Measurements from ENCODE around the gene VARS2. TPM values are rescaled to one million over a fixed set of nuclear protein-coding genes. Genes with fewer than 3 reads are reported as not detected.
"Not testable (repeated sequence)": the region's sequence is repeated elsewhere in the genome, so short reads cannot be mapped to it uniquely, and the experiment has no call there.

The VARS2 gene
- total RNA-seq, 1 donor from 2014 or later = 47.5 TPM

DNA sequence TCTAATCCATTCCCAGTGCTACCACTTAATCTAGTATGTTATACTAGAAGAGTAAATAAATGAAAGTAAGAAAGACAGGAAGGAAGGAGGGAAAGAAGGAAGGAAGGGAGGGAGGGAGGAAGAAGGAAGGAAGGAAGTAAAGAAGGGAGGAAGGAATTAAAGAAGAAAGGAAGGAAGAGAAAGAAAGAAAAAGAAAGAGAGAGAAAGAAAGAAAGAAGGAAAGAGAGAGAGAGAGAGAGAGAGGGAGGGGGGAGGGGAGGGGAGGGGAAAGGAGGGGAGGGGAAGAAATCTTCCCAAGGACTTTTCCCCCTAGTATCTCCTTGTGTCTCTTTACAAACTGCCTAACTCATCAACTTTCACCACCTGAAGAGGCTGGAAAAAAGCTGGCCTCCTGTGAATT, 48.7 kb downstream of the VARS2 start:
- DNase-seq (ENCODE audit: low read depth) = no peak

GRCh38 chr6:30963641-30964040, 49.6 kb downstream of the VARS2 start:
- peak; percentile 57 for DNase-seq (ENCODE audit: low read depth)

- no peak for DNase-seq (ENCODE audit: low read depth)
Measured at GRCh38 chr6:30964075-30964474, 50.0 kb downstream of the VARS2 start.

DNA sequence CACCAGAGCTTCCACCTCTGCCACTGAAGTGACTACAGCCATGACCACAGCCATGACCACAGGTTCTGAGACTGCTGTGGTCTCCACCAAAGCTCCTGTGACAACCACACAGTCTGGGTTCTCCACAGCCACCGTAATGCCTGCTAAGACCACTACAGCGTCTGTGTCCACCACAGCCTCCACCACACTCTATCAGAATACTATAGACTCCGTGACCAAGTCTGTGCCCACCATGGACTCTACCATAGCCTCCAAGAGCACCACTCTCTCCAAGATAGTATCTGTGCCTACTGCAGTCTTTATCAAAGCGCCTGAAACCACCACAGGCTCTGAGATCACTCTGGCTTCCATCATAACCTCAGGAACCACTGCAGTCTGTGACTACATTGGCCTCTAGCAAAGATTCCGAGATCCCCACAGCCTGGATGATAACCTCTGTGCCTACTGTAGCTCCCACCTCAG, 51.1 kb downstream of the VARS2 start:
- DNase-seq (ENCODE audit: low read depth) = no peak

DNA sequence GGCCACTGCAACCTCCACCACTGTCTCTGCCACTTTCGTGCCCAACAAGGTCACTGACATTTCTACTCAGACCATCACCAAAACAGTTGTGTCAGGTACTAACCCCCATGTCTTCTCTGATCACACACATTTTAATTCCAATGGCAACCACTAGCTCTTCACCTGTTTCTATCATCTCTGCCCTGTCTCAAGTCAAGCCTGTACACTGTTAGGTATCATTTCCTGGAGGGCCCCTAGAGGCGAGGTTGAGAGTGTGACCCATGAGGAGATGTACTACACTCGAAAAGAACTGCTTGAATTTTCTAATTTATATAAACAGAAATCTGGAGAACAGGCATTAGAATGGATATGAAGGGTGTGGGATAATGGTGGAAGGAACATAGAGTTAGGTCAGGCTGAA, 52.1 kb downstream of the VARS2 start:
- DNase-seq (ENCODE audit: low read depth) = no peak

GRCh38 chr6:30969171-30969570, 55.1 kb downstream of the VARS2 start:
- not testable (repeated sequence) for DNase-seq (ENCODE audit: low read depth)

- no peak for DNase-seq (ENCODE audit: low read depth)
Measured at GRCh38 chr6:30970946-30971345, 56.9 kb downstream of the VARS2 start.

DNA sequence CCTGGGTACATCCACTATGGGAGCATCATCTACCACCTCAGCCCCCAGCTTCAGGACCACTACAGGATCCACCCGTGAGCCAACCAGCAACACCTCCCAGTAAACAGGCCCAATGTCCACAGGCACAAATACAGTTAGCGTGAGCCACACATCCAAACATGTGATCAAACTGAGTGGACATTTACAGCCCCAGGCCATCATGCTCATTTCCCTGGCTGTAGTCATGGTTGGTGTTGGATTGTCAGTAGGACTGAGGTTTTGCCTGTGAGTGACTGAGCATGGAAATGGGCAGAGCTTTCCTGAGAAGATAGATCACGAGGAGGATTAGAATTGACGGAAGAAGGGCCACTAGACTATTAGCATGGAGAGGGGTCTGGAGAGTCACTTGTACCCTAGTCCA, 58.8 kb downstream of the VARS2 start:
- DNase-seq (ENCODE audit: low read depth) = no peak

DNA sequence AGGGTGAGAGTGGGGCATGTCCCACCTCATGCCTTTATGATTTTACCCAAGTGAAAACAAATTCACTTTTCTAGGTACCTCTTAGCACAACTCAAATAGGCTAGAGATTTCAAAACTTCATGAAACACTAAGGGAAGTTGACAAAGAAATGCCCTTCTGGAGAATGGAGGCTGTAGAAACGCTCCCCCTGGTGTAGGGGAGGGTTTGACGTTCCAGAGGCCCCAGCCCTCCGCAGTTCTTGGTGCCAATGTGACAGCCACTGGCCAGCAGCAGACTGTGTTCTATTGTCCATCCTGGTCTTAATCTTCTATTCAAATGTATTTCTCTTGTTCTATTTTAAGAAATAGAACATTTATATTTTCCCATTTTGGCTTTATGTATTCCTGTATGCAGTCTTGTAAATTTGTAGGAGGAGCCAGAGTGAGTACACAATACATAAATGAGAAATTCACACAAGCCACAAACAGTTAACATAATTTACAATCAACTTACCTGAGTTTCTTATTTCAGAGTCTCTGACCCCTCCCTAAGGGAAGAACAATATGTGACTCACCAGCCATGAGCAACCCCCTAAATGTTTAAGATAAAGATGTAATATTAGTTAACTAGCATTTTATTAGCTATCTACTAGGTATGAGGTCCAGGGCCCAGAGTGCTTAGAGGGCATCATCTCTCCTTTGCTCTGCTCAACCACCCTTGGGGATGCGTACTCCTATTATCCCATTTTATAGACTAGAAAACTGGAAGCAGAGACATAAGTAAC, 60.6 kb downstream of the VARS2 start:
- no peak for DNase-seq (ENCODE audit: low read depth)

Other genes starting within 250 kb of the VARS2 start
- gene DHX16, start 241.2 kb upstream of the VARS2 start, total RNA-seq = 40.2 and 41.7 TPM in 2 replicates
- gene PPP1R18, start 227.6 kb upstream of the VARS2 start, total RNA-seq = 27.5 and 38.7 TPM in 2 replicates
- 0.69 and 1.7 TPM in 2 replicates for gene NRM, start 223.3 kb upstream of the VARS2 start, total RNA-seq
- 6.4 and 10.2 TPM in 2 replicates for gene MDC1, start 197.0 kb upstream of the VARS2 start, total RNA-seq
- gene TUBB, start 193.9 kb upstream of the VARS2 start, total RNA-seq = 312 and 597 TPM in 2 replicates
- gene FLOT1, start 171.6 kb upstream of the VARS2 start, total RNA-seq = 19.4 and 100 TPM in 2 replicates
- 56.6 and 249 TPM in 2 replicates for gene IER3, start 169.7 kb upstream of the VARS2 start, total RNA-seq
- 165 and 197 TPM in 2 replicates for gene DDR1, start 29.7 kb upstream of the VARS2 start, total RNA-seq
- 17.2 and 24.2 TPM in 2 replicates for gene GTF2H4, start 6.0 kb upstream of the VARS2 start, total RNA-seq
- gene SFTA2, start 17.9 kb downstream of the VARS2 start, total RNA-seq = 1.9 TPM in 1 of 2 replicates, not detected in the other
- gene MUCL3, start 26.7 kb downstream of the VARS2 start, total RNA-seq = 0.17 TPM in 1 of 2 replicates, not detected in the other
- not detected in 2 replicates for gene MUC21, start 69.5 kb downstream of the VARS2 start, total RNA-seq
- 0.15 TPM in 1 of 2 replicates, not detected in the other for gene MUC22, start 96.2 kb downstream of the VARS2 start, total RNA-seq
- 1.4 TPM in 1 of 2 replicates, not detected in the other for gene C6orf15, start 198.3 kb downstream of the VARS2 start, total RNA-seq
- 1.0 and 5.1 TPM in 2 replicates for gene PSORS1C1, start 200.6 kb downstream of the VARS2 start, total RNA-seq
- gene CDSN, start 206.2 kb downstream of the VARS2 start, total RNA-seq = under 0.01 and 0.05 TPM in 2 replicates
- gene PSORS1C2, start 224.8 kb downstream of the VARS2 start, total RNA-seq = not detected in 2 replicates
- gene CCHCR1, start 243.6 kb downstream of the VARS2 start, total RNA-seq = 12.9 and 21.0 TPM in 2 replicates
- gene TCF19, start 244.4 kb downstream of the VARS2 start, total RNA-seq = 2.2 and 10.8 TPM in 2 replicates